IPS DF 6.9 (cell line): ENCODE results near the gene ATP4B.

ENCODE experiments used
- DNase-seq: peaks from one replicate; pipeline ENCODE4 v3.0.0-alpha.2; 2013; ENCODE audit warnings: low read depth, low spot score
- H3K27ac ChIP-seq: one replicate; pipeline ENCODE4 v1.5.1; 2013; ENCODE audit warnings: low read length, control low read depth
- H3K27me3 ChIP-seq: 2 replicates; pipeline ENCODE4 v1.6.1; 2013; ENCODE audit warnings: mild to moderate bottlenecking, low read length; ENCODE audit not compliant: control insufficient read depth, insufficient read depth
- H3K36me3 ChIP-seq: 2 replicates; pipeline ENCODE4 v1.6.1; 2013; ENCODE audit warnings: low read length; ENCODE audit not compliant: control insufficient read depth, insufficient read depth
- H3K4me1 ChIP-seq: 2 replicates; pipeline ENCODE4 v1.6.1; 2013; ENCODE audit warnings: low read length; ENCODE audit not compliant: control insufficient read depth, insufficient read depth
- H3K4me3 ChIP-seq: 2 replicates; pipeline ENCODE4 v1.5.1; 2013; ENCODE audit warnings: mild to moderate bottlenecking, low read length
- H3K9me3 ChIP-seq: 2 replicates; pipeline ENCODE4 v1.6.1; 2013; ENCODE audit warnings: low read length, inconsistent platforms; ENCODE audit not compliant: control insufficient read depth, insufficient read depth
- WGBS: extraction: QIAGEN DNeasy Blood & Tissue Kit; methylation state at CpG from one replicate; pipeline ENCODE4 v1.1.7; 2013; ENCODE audit warnings: mixed read lengths, missing lambda C conversion rate; ENCODE audit not compliant: insufficient read length, insufficient coverage; 5-methylcytosine and 5-hydroxymethylcytosine counted together

ATP4B gene

DNA sequence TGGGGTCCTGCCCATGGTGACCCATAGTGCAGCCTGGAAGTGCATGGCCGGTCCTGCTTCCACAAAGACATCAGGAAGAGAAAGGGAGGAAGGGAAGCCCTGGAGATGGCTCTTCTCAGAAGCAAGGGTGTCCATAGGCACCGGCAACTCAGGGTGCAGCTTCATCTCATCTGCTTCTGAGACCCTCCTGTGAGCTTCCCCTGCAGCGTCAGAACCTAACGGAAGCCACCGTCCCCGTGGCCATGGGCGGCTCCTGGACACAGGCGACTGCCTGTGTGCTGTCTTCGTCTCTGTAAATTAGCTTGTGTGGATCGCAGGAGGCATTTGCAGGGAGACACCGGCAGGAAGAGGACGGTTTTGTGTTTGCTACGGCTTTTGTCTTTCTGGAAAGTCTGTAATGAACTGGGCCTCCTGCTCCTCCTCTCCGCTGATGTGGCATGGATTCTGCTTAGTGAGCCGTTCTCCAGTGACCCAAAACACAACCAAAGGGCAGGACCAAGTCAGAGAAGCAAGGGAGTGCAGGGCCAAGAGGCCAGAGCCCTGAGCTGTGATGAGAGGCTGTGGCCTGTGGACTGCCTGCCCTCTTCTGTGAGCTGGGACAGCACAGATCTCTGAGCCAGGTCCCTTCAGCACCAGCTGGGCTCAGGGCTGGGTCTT is 2.5 kb downstream of the ATP4B start:
- Histone ChIP-seq H3K4me1 (no peaks in the 10 kb centered on the region; the same call in 1 of the 2 replicates), H3K27me3 (no peaks in the 10 kb centered on the region), H3K4me3 (no peak overlapping the region), H3K36me3 (no peaks in the 10 kb centered on the region), H3K27ac (no peak overlapping the region), H3K9me3 (no peaks in the 10 kb centered on the region)
- WGBS: no CpG with 5 or more reads among the region's 15 CpGs
- DNase-seq: no peak

DNA sequence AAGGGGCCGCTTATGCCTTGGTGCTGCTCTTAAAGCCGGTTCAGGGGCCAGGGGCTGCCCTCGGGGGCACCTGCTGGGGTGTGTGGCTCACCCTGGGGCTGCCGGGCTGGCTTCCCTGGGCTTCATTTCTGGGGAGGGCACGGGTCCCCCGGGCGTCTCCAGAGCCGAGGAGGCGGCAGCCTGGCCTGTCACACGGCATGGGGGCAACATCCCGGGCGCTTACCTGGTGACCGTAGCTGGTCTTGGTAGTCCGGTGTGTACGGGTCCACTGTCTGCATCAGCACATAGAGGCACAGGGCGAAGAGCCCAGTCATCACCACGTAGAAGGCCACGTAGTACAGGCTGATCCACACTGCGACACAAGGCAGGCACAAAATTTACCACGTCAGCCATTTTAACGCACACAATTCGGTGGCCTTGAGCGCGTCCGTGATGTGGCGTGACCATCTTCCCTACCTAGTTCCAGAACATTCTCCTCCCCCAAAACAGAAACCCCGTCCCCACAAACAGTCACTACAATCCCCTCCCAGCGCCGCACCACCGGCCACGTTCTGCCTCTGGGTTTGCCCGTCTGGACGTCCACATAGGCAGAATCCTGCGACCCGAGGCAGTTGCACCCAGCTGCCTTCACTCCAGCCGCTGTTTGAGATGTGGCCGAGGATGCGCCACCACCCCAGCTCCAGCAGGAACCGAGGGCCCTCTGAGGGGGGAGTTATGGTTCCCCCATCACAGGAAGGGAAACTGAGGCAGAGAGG is 3.2 kb downstream of the ATP4B start:
- WGBS: no CpG with 5 or more reads among the region's 39 CpGs
- no peaks in the 10 kb centered on the region for H3K9me3 ChIP-seq
- no peak for DNase-seq
- H3K36me3 ChIP-seq: no peaks in the 10 kb centered on the region
- no peak overlapping the region for H3K27ac ChIP-seq
- H3K27me3 ChIP-seq: no peaks in the 10 kb centered on the region
- no peaks in the 10 kb centered on the region; the same call in 1 of the 2 replicates for H3K4me1 ChIP-seq
- no peak overlapping the region for H3K4me3 ChIP-seq

DNA sequence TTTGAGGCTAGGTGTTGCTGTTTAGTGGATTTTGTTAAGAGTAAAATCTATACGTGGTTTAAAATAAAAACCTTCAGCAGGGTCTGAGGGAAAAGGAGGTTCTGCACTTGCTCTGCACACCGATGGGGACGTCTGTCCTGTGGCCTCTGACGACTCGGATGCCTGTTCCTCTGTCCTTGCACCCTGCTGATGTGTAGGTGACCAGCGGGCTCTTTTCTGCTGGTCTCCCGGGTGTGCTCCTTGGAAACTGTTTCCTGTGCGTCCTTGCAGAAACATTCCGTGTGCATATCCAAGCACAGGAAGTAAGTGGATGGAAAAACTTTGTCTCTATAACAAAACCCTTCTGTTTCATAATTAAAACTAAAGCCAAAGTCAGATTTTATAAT is 3.8 kb downstream of the ATP4B start:
- Histone ChIP-seq H3K4me1 (no peaks in the 10 kb centered on the region; the same call in 1 of the 2 replicates), H3K36me3 (no peaks in the 10 kb centered on the region), H3K27ac (no peak overlapping the region), H3K4me3 (no peak overlapping the region), H3K27me3 (no peaks in the 10 kb centered on the region), H3K9me3 (no peaks in the 10 kb centered on the region)
- WGBS: no CpG with 5 or more reads among the region's 9 CpGs
- DNase-seq: no peak

DNA sequence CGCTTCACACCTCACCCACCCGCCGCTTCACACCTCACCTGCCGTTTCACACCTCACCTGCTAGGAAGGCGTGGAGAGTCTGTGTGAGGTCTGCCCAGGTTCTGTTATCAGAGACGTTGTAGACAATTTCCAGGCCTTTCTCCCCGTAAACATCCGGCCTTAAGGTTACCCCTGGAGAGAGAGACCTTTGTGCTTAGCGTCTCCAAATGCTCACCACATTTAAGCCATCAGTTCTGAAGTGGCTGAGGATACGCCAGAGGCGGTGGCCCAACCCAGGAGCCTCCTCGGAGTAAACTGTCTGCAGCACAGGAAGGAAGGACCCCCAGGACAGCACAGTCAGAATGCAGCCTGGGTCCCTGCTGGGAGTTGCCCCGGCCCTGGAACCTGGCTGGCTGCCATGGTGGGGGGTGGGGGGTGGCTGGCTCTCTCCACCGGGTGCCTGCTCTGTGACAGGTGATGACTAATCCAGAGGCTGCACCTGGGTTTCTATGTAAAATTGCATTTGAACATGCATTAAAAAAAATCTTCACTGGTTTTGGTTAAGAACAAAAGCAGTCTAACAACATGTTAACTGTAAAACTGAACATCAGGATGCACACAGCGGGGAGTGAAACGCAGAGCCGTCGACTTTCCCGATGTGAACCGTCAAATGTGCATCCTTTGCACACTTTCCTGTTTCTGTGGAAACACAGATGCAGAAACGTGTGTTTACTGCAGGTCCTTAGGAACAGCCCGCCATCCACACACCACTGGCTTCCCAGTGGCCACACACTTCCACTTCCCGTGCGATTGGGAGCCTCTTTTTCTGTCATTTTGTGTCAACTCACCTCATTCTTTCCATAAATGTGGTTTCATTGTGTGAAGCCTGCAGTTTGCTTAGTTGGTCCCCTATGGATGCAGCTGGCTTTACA is 4.5 kb downstream of the ATP4B start:
- H3K9me3 ChIP-seq: no peaks in the 10 kb centered on the region
- H3K4me1 ChIP-seq: no peaks in the 10 kb centered on the region; the same call in 1 of the 2 replicates
- DNase-seq: no peak
- WGBS: no CpG with 5 or more reads among the region's 24 CpGs
- no peak overlapping the region for H3K4me3 ChIP-seq
- H3K27ac ChIP-seq: no peak overlapping the region
- no peaks in the 10 kb centered on the region for H3K36me3 ChIP-seq
- no peaks in the 10 kb centered on the region for H3K27me3 ChIP-seq

DNA sequence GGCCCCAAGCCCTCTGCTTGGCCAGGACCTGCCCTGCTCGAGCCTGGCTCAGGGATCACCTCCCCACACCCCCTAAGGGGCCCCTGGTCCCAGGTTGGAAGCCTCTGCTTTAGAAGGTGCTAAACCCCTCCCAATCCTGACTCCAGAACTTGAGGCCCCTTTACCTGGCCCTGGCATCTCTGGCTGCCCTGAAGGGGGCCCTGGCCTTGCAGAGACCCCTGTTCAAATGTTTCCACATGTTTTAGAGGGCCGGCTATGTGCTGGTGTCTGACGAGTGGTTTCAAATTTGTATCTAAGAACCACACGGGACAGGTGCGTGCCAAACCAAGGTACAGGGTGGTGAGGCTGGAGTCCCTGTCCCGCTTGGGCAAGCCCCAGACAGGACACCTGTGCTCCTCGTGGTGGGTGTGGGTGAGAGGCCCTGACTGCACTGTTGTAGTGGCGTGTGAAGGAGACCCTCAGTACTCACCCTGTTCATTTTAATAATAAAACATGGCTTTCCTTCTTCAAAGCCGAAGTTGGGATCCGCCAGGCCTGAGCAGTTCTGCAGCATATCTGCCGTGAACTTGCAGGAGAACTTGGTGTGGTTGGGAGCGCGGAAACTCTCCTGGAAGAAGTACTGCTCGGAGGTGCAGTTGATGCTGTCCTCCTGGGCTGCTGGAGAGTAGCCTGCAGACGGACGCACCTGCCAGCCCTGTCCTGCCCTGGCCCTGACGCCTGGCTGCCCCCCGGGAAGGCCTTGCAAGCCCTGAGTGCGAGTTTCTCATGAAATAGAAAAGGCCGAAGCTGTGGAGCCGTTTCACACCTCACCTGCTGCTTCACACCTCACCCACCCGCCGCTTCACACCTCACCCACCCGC is 5.4 kb downstream of the ATP4B start:
- Histone ChIP-seq H3K9me3 (no peaks in the 10 kb centered on the region), H3K27me3 (no peaks in the 10 kb centered on the region), H3K4me3 (no peak overlapping the region), H3K27ac (no peak overlapping the region), H3K4me1 (no peaks in the 10 kb centered on the region; the same call in 1 of the 2 replicates), H3K36me3 (no peaks in the 10 kb centered on the region)
- DNase-seq: no peak
- WGBS: no CpG with 5 or more reads among the region's 24 CpGs

DNA sequence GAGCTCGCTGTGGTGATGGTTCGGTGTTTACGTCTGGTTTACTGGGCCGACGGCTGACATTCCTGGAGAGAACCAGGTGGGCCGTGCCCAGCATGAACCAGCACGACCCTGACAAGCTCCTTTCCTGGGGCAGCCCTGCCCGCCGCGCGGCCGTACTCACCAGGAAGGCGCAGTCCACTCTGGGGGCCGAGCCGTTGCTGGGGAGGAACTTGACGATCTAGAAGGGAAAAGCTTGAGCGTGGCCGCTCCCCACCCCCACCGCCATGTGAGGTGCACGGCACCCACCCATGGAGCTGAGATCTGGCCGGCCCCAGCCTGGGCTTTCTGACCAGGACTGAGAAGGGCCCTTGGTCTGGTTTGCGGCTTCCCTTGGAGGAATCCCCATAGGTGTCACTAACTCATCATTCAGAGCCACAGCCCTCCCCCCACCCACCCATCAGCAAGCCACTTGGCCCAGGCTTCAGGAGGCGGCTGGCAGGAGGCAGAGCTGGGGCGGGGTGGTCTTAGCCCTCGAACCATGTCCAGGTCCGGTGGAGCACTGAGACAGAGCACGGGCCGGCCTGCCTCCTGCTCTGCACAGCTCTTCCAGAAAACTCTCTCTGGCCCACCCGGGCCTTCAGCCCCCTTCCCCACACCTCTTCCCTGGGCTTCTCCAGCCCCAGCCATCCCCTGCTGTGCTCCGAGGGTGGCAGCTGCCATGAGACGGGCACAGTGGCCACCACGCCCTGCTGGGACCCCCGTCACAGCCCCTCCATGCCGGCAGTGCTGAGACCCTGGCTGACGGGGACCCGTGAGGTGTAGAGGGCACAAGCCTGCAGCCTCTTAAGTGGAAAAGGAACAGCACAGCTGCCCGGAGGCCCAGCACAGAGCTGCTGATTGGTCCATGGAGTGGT is 6.2 kb downstream of the ATP4B start:
- DNase-seq: no peak
- H3K4me3 ChIP-seq: no peak overlapping the region
- H3K4me1 ChIP-seq: no peaks in the 10 kb centered on the region
- H3K27ac ChIP-seq: no peak overlapping the region
- no peaks in the 10 kb centered on the region for H3K9me3 ChIP-seq
- WGBS: no CpG with 5 or more reads among the region's 37 CpGs
- no peaks in the 10 kb centered on the region for H3K36me3 ChIP-seq
- no peaks in the 10 kb centered on the region for H3K27me3 ChIP-seq

DNA sequence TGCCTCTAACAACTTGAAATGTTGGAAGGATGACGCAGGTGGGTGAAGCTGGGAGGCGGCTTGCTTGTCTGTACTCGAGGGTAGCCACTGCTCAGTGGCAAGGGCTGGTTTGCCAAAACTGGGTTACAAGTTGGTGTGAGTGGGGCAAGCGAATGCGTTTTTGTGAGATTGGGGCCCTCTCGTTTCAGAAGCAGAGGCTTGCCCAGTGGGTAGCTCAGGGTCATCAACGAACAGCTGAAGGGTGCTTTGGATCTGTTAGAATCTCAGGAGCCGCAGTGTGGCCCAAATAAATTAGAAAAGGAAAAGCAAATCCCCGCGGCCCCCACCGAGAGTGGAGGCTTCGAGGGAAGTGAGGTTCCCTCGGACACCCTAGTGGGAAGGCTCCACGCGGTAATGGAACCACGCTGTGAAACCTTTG is 7.3 kb downstream of the ATP4B start:
- no peaks in the 10 kb centered on the region for H3K36me3 ChIP-seq
- H3K4me3 ChIP-seq: no peak overlapping the region
- no peak for DNase-seq
- no peaks in the 10 kb centered on the region for H3K9me3 ChIP-seq
- WGBS: no CpG with 5 or more reads among the region's 16 CpGs
- no peaks in the 10 kb centered on the region for H3K4me1 ChIP-seq
- H3K27ac ChIP-seq: no peak overlapping the region
- no peaks in the 10 kb centered on the region for H3K27me3 ChIP-seq

- Histone ChIP-seq H3K4me3 (no peak overlapping the region), H3K27ac (no peak overlapping the region), H3K36me3 (no peaks in the 10 kb centered on the region), H3K4me1 (no peaks in the 10 kb centered on the region), H3K9me3 (no peaks in the 10 kb centered on the region), H3K27me3 (no peaks in the 10 kb centered on the region)
- WGBS: no CpG with 5 or more reads among the region's 15 CpGs
- no peak for DNase-seq
Measured at GRCh38 chr13:113650275-113650674, 7.7 kb downstream of the ATP4B start.

DNA sequence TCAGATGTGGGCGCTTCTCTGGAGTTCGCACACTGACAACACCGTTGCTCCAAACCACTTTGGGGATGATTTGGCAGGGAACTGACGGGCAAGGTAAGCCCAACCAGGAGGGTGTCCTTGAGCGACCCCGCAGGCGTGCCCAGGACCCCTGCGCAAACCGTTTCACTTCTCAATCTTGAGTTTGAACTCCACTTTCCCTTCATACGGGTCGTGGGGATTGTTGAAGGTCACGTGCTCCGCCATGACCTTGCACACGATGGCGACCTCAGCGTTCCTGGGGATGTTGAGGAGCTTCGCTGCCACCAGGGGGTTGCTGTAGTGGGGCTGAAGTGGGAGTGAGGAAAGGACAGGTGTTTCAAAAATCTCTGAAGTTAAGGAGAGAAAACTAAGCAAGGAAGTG is 8.8 kb downstream of the ATP4B start:
- Histone ChIP-seq H3K27me3 (no peaks in the 10 kb centered on the region), H3K4me3 (no peak overlapping the region), H3K36me3 (no peaks in the 10 kb centered on the region), H3K27ac (no peak overlapping the region), H3K9me3 (no peaks in the 10 kb centered on the region), H3K4me1 (no peaks in the 10 kb centered on the region)
- no peak for DNase-seq
- no CpG with 5 or more reads among the region's 17 CpGs for WGBS
